GM06990 (cell line): ENCODE data around the gene CDK17.

Experiments
- DNase-seq: peaks from one replicate; pipeline ENCODE4 v3.0.0-alpha.2; 2011; ENCODE audit not compliant: insufficient read length; ENCODE audit errors: extremely low read depth
- H3K27me3 ChIP-seq: replicated peaks from 2 replicates; pipeline ENCODE4 v1.6.0; 2011; ENCODE audit warnings: low read length; ENCODE audit not compliant: control insufficient read depth, insufficient read depth
- H3K36me3 ChIP-seq: 2 replicates; pipeline ENCODE4 v1.5.1; 2011; ENCODE audit warnings: low read length; ENCODE audit not compliant: control insufficient read depth, insufficient read depth
- H3K4me3 ChIP-seq: replicated peaks from 2 replicates; pipeline ENCODE4 v1.5.1; 2011; ENCODE audit warnings: low read depth, mild to moderate bottlenecking, control low read depth, low read length
- TF ChIP-seq, protein P1 (sequence below): IDR thresholded peaks from 2 replicates; pipeline ENCODE4 v1.5.1; 2011; ENCODE audit warnings: low read length, control low read depth, mild to moderate bottlenecking, inconsistent platforms; ENCODE audit not compliant: insufficient read depth, poor library complexity, severe bottlenecking

Gene CDK17

DNA sequence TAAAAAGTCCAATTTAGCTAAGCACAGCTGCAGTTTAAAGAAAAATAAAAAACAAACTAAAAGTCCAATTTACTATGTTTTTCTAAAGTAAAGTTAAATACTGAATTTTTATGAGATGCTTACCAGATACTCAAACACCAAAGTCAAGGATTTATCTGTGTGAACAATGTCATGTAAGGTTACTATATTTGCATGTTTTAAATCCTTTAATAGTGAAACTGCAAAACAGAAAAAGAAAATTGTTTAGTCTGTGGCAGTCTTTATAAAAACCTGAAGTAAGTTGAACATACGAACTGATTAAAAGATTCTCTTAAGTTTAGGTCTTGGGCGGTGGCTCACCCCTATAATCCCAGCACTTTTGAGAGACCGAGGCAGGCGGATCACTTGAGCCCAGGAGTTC, 102.7 kb downstream of the CDK17 start:
- no peak overlapping the region for H3K4me3 ChIP-seq
- DNase-seq: no peak
- no peaks in the 10 kb centered on the region; the same call in 1 of the 2 replicates for H3K36me3 ChIP-seq
- TF ChIP-seq, protein P1, sequence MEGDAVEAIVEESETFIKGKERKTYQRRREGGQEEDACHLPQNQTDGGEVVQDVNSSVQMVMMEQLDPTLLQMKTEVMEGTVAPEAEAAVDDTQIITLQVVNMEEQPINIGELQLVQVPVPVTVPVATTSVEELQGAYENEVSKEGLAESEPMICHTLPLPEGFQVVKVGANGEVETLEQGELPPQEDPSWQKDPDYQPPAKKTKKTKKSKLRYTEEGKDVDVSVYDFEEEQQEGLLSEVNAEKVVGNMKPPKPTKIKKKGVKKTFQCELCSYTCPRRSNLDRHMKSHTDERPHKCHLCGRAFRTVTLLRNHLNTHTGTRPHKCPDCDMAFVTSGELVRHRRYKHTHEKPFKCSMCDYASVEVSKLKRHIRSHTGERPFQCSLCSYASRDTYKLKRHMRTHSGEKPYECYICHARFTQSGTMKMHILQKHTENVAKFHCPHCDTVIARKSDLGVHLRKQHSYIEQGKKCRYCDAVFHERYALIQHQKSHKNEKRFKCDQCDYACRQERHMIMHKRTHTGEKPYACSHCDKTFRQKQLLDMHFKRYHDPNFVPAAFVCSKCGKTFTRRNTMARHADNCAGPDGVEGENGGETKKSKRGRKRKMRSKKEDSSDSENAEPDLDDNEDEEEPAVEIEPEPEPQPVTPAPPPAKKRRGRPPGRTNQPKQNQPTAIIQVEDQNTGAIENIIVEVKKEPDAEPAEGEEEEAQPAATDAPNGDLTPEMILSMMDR: no peak
- H3K27me3 ChIP-seq: no peaks in the 10 kb centered on the region

DNA sequence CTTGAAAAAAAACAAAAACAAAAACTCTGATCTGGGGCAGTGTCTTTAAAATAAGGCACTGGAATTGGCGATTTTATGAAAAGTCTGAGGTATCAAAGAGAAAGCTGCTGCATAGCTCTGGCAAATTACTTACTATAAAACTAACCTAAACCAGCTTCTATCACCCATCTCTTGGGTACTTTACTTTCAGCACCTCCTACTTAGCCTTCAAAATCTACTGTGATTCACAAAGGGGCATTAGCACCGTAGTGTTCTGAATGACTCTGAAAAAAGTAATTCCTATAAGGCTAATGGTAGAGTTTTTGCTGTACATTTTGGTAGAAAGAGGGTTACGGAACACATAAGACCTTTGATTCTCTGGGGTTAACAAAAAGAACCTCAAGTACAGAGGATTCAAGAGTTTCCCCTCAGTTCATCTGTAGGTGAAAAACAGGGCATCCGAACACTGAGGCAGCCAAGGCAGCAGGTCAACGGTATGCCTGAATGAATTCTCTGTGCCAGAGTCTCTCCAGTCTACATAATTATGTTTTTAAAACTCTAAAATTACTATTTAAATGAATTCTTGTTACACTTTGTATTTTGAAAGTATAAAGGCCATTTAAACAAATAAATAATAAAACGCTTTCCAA, 104.6 kb downstream of the CDK17 start:
- Histone ChIP-seq H3K27me3 (no peaks in the 10 kb centered on the region), H3K4me3 (no peak overlapping the region), H3K36me3 (no peaks in the 10 kb centered on the region; the same call in 1 of the 2 replicates)
- TF ChIP-seq, protein P1: no peak
- no peak for DNase-seq

DNA sequence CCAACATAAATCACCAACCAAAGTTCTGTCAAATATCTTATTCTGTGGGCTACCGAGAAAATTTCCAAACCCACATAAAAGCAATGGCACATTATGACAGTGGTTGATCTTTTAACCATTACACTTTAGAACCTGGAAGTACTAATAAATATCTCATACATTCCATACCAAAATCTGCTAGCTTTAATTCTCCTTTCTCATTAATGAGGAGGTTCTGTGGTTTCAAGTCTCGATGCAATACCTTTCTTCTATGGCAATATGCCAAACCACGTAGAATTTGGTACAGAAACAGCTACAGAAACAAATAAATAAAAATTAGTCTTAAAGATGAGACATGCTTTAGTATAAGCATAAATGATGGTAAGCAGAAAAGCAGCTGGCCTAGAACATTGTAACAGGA, 105.4 kb downstream of the CDK17 start:
- no peak for DNase-seq
- Histone ChIP-seq H3K4me3 (no peak overlapping the region), H3K27me3 (no peaks in the 10 kb centered on the region), H3K36me3 (no peaks in the 10 kb centered on the region; the same call in none of the 2 replicates)
- TF ChIP-seq, protein P1: no peak

DNA sequence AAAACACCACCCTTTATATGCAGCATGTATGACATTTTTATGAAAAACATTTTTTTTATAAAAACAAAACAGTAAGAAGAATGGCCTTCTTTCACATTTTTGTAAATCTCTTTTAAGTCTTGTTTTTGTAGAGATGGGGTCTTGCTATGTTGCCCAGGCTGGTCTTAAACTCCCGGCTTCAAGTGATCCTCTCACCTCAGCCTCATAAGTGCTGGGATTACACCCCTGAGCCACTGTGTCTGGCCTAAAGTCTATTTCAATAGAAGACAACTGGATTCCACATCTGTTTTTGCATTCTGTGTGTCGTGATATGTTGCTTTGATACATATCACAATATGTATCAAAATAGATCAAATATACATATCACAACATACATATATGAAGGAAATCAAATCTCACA, 107.1 kb downstream of the CDK17 start:
- no peaks in the 10 kb centered on the region for H3K27me3 ChIP-seq
- peaks cover 2% of the 10 kb centered on the region for H3K36me3 ChIP-seq
- TF ChIP-seq, protein P1: no peak

DNA sequence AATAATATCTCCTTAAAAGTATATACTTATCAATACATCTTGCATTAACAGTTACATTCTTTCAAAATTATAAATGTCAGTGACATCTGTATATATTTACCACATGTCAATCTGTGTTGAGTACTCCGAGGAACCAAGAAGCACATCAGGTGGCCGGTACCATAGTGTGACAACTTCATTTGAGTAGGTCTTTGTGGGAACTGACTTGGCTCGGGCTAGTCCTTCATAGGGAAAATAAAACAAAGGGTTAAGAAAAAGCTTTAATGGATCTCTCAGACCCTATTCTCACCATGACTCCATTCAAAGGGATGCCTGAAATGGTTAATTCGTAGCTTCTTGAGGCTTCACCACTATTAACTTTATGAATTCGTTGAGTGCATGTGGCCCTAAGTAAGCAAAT, 111.2 kb downstream of the CDK17 start:
- Histone ChIP-seq H3K4me3 (no peak overlapping the region), H3K27me3 (no peaks in the 10 kb centered on the region), H3K36me3 (peaks cover 3% of the 10 kb centered on the region)
- DNase-seq: no peak
- TF ChIP-seq, protein P1: no peak

More for the DNA sequence above, 107.1 kb downstream of the CDK17 start:
- DNase-seq: no peak
- no peak overlapping the region for H3K4me3 ChIP-seq

DNA sequence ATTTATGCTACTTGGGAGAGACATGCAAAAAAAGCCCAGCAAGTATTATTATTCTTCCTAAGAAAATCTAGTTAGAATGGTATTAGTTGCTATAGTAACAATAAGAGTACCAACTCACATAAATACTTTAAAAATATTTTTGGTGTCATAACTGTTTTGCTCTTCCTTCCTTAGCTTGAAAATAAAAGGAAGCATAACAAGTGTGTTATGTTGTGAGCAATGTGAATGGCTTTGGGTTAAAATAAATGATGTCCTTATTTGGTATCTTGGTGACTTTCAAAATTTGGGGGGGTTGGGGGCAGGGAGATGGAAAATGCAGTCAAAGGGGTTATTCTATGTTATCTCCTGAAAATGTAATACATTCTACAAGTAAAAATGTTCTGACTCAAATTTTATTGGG, 115.1 kb downstream of the CDK17 start:
- H3K27me3 ChIP-seq: no peaks in the 10 kb centered on the region
- TF ChIP-seq, protein P1: no peak
- H3K4me3 ChIP-seq: no peak overlapping the region
- H3K36me3 ChIP-seq: peaks cover 6% of the 10 kb centered on the region
- DNase-seq: no peak
